BJ (cell line): ENCODE measurements around the gene KCNG2. TPM values are rescaled to one million over a fixed set of nuclear protein-coding genes. Genes with fewer than 3 reads are reported as not detected.

Experiments
- CTCF ChIA-PET: fragments of 350-600 bp; formaldehyde crosslinking; extraction: SDS; loops from one replicate; lab custom pipeline; 2021; ENCODE audit warnings: antibody characterized with exemption, inconsistent platforms; lab: Yijun Ruan, JAX
- POLR2A ChIA-PET: fragments of 300-600 bp; sonication (Branson Sonifier 250); formaldehyde crosslinking; extraction: SDS; loops from one replicate; lab custom pipeline; 2021; ENCODE audit warnings: antibody characterized with exemption; lab: Charles Lee
- DNase-seq: peaks from one replicate; pipeline ENCODE4 v3.0.0-alpha.2; 2011; ENCODE audit warnings: low read depth
- H3K27me3 ChIP-seq: 2 replicates; pipeline ENCODE4 v1.6.0; 2011; ENCODE audit warnings: low read length; ENCODE audit not compliant: control insufficient read depth, insufficient read depth
- H3K36me3 ChIP-seq: 2 replicates; pipeline ENCODE4 v1.5.1; 2011; ENCODE audit warnings: low read length; ENCODE audit not compliant: control insufficient read depth, insufficient read depth
- H3K4me3 ChIP-seq: 2 replicates; pipeline ENCODE4 v1.5.1; 2011; ENCODE audit warnings: low read depth, mild to moderate bottlenecking, control low read depth, low read length
- CTCF ChIP-seq: IDR thresholded peaks from 2 replicates; pipeline ENCODE4 v1.5.1; 2011; ENCODE audit warnings: low read depth, mild to moderate bottlenecking, control low read depth, inconsistent platforms, low read length, moderate library complexity; ENCODE audit not compliant: insufficient read depth
- polyA plus RNA-seq: library from polyadenylated mRNA; depleted of rRNA; stranded (reverse); fragments of >200 nt; gene quantifications from 2 replicates; pipeline ENCODE4 v1.2.3, GENCODE V29; 2011

The KCNG2 gene
- polyA plus RNA-seq, 1 experiment = not detected

DNA sequence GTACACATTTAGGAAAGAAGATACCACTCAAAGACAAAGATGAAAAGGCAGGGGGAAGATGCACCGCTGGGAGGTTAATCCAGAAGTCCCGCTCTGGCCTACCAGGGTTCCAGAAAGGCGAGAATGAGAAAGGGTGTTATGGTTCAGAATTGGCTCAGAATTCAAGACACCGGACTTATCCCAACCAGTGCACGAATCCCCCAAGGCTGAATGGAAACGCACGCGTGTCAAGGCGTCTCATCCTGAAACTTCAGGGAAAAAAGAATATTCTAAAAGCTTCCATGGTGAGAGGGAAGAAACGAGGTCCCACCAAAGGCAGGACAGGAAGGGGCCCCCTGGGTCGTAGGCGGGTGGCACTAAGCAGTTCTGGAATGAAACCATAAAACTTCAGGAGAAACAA, 81.8 kb downstream of the KCNG2 start:
- ChIA-PET POLR2A (no interaction called here), CTCF (no interaction called here)
- Histone ChIP-seq H3K36me3 (no peaks in the 10 kb centered on the region), H3K4me3 (no peak overlapping the region), H3K27me3 (no peaks in the 10 kb centered on the region)
- no peak for DNase-seq
- TF ChIP-seq CTCF = no peak

- ChIA-PET CTCF (no interaction called here), POLR2A (no interaction called here)
- no peaks in the 10 kb centered on the region for H3K27me3 ChIP-seq
- no peaks in the 10 kb centered on the region for H3K36me3 ChIP-seq
- TF ChIP-seq CTCF = no peak
- no peak overlapping the region for H3K4me3 ChIP-seq
- no peak for DNase-seq
Measured at GRCh38 chr18:79881695-79882094, 84.0 kb downstream of the KCNG2 start.

- POLR2A ChIA-PET = no interaction called here
- no peak for DNase-seq
- Histone ChIP-seq H3K27me3 (no peaks in the 10 kb centered on the region), H3K36me3 (no peaks in the 10 kb centered on the region), H3K4me3 (no peak overlapping the region)
- CTCF ChIA-PET = no interaction called here
- TF ChIP-seq CTCF = no peak
Measured at GRCh38 chr18:79882522-79883241, 84.9 kb downstream of the KCNG2 start.

GRCh38 chr18:79883461-79884293, 85.9 kb downstream of the KCNG2 start:
- ChIA-PET POLR2A (no interaction called here), CTCF (no interaction called here)
- Histone ChIP-seq H3K36me3 (no peaks in the 10 kb centered on the region), H3K27me3 (no peaks in the 10 kb centered on the region), H3K4me3 (no peak overlapping the region)
- no peak for DNase-seq
- TF ChIP-seq CTCF = no peak

GRCh38 chr18:79884294-79884962, 86.7 kb downstream of the KCNG2 start:
- Histone ChIP-seq H3K4me3 (no peak overlapping the region), H3K36me3 (no peaks in the 10 kb centered on the region), H3K27me3 (no peaks in the 10 kb centered on the region)
- ChIA-PET POLR2A (no interaction called here), CTCF (no interaction called here)
- DNase-seq = no peak
- TF ChIP-seq CTCF = no peak
